ENCODE results near the gene ADK.
"Not testable (repeated sequence)": the region's sequence is repeated elsewhere in the genome, so short reads cannot be mapped to it uniquely, and the experiment has no call there.

The ADK gene

GRCh38 chr10:74500026-74500704, 349.1 kb downstream of the ADK start:
- no peak for DNase-seq

GRCh38 chr10:74500816-74501215, 349.8 kb downstream of the ADK start:
- no peak for DNase-seq

GRCh38 chr10:74502963-74503608, 352.1 kb downstream of the ADK start:
- no peak for DNase-seq

GRCh38 chr10:74507951-74508350, 356.9 kb downstream of the ADK start:
- DNase-seq = no peak

GRCh38 chr10:74510594-74510993, 359.6 kb downstream of the ADK start:
- no peak for DNase-seq

GRCh38 chr10:74511051-74511450, 360.0 kb downstream of the ADK start:
- DNase-seq = no peak

- no peak for DNase-seq
Measured at GRCh38 chr10:74514322-74514721, 363.3 kb downstream of the ADK start.

GRCh38 chr10:74518061-74518460, 367.0 kb downstream of the ADK start:
- no peak for DNase-seq

GRCh38 chr10:74521526-74521925, 370.5 kb downstream of the ADK start:
- no peak for DNase-seq

GRCh38 chr10:74523199-74523598, 372.2 kb downstream of the ADK start:
- DNase-seq = no peak

- DNase-seq = no peak
Measured at GRCh38 chr10:74525885-74526284, 374.9 kb downstream of the ADK start.

GRCh38 chr10:74527611-74528010, 376.6 kb downstream of the ADK start:
- not testable (repeated sequence) for DNase-seq

GRCh38 chr10:74529205-74529604, 378.2 kb downstream of the ADK start:
- DNase-seq = no peak

- DNase-seq = no peak
Measured at GRCh38 chr10:74530981-74531380, 380.0 kb downstream of the ADK start.

GRCh38 chr10:74539317-74539716, 388.3 kb downstream of the ADK start:
- no peak for DNase-seq

GRCh38 chr10:74541375-74541774, 390.4 kb downstream of the ADK start:
- no peak for DNase-seq

GRCh38 chr10:74542077-74542476, 391.1 kb downstream of the ADK start:
- no peak for DNase-seq

GRCh38 chr10:74543276-74543675, 392.3 kb downstream of the ADK start:
- no peak for DNase-seq

GRCh38 chr10:74544106-74544505, 393.1 kb downstream of the ADK start:
- DNase-seq = no peak

GRCh38 chr10:74548676-74549075, 397.7 kb downstream of the ADK start:
- DNase-seq = no peak

- DNase-seq = no peak
Measured at GRCh38 chr10:74556072-74556705, 405.2 kb downstream of the ADK start.

- DNase-seq = no peak
Measured at GRCh38 chr10:74557098-74557497, 406.1 kb downstream of the ADK start.

GRCh38 chr10:74558403-74558802, 407.4 kb downstream of the ADK start:
- no peak for DNase-seq

GRCh38 chr10:74558897-74559296, 407.9 kb downstream of the ADK start:
- DNase-seq = no peak

Measured in NCI-H146 (cell line).